H9 (cell line): Measurements from ENCODE around the gene HLA-DOB. TPM values are rescaled to one million over a fixed set of nuclear protein-coding genes. Genes with fewer than 3 reads are reported as not detected.

Source experiments
- DNase-seq: peaks from one replicate; pipeline ENCODE4 v3.0.0-alpha.2; 2017
- H2AFZ ChIP-seq: one replicate; pipeline ENCODE4 v1.6.1; 2013; ENCODE audit warnings: mild to moderate bottlenecking, low read length, control low read depth, moderate library complexity
- H2AK5ac ChIP-seq: 2 replicates; pipeline ENCODE4 v1.6.1; 2013; ENCODE audit warnings: low read length, control low read depth, mixed read lengths; ENCODE audit not compliant: insufficient read length
- H2BK120ac ChIP-seq: one replicate; pipeline ENCODE4 v1.6.1; 2013; ENCODE audit warnings: low read depth, mild to moderate bottlenecking, low read length, control low read depth, inconsistent platforms; ENCODE audit not compliant: poor library complexity, severe bottlenecking
- H2BK12ac ChIP-seq: 2 replicates; pipeline ENCODE4 v1.6.1; 2013; ENCODE audit warnings: low read length, control low read depth, mixed read lengths, low read depth; ENCODE audit not compliant: insufficient read length
- H2BK15ac ChIP-seq: 2 replicates; pipeline ENCODE4 v1.6.1; 2013; ENCODE audit warnings: low read depth, low read length, control low read depth
- H2BK20ac ChIP-seq: one replicate; pipeline ENCODE4 v1.6.1; 2013; ENCODE audit warnings: low read depth, mild to moderate bottlenecking, low read length, control low read depth, inconsistent platforms; ENCODE audit not compliant: poor library complexity, severe bottlenecking
- H2BK5ac ChIP-seq: 2 replicates; pipeline ENCODE4 v1.6.1; 2013; ENCODE audit warnings: low read length, control low read depth, mixed read lengths; ENCODE audit not compliant: insufficient read length
- H3K14ac ChIP-seq: 2 replicates; pipeline ENCODE4 v1.6.1; 2013; ENCODE audit warnings: low read length, control low read depth; ENCODE audit not compliant: insufficient read depth
- H3K18ac ChIP-seq: 2 replicates; pipeline ENCODE4 v1.6.1; 2013; ENCODE audit warnings: low read depth, mild to moderate bottlenecking, mixed read lengths, low read length, control low read depth; ENCODE audit not compliant: insufficient read length
- H3K23ac ChIP-seq: 2 replicates; pipeline ENCODE4 v1.6.1; 2013; ENCODE audit warnings: low read length, control low read depth, mixed read lengths, low read depth; ENCODE audit not compliant: insufficient read length
- H3K23me2 ChIP-seq: 2 replicates; pipeline ENCODE4 v1.6.1; 2013; ENCODE audit warnings: low read depth, mild to moderate bottlenecking, mixed read lengths, low read length, control low read depth; ENCODE audit not compliant: insufficient read length, poor library complexity, severe bottlenecking
- H3K27ac ChIP-seq: 2 replicates; pipeline ENCODE4 v1.5.1; 2013; ENCODE audit warnings: low read length, control low read depth, mixed read lengths, low read depth; ENCODE audit not compliant: insufficient read length
- H3K27me3 ChIP-seq: 2 replicates; pipeline ENCODE4 v1.6.1; 2013; ENCODE audit warnings: low read length, control low read depth, inconsistent platforms; ENCODE audit not compliant: insufficient read depth
- H3K4ac ChIP-seq: 2 replicates; pipeline ENCODE4 v1.6.1; 2013; ENCODE audit warnings: low read depth, mild to moderate bottlenecking, control low read depth, inconsistent platforms, low read length, moderate library complexity
- H3K4me1 ChIP-seq: 2 replicates; pipeline ENCODE4 v1.6.1; 2013; ENCODE audit warnings: low read length, control low read depth, inconsistent platforms; ENCODE audit not compliant: insufficient read depth
- H3K4me2 ChIP-seq: 2 replicates; pipeline ENCODE4 v1.6.1; 2013; ENCODE audit warnings: low read length, control low read depth, mixed read lengths; ENCODE audit not compliant: insufficient read length, insufficient read depth
- H3K56ac ChIP-seq: 2 replicates; pipeline ENCODE4 v1.6.1; 2013; ENCODE audit warnings: low read depth, mild to moderate bottlenecking, mixed read lengths, low read length, control low read depth; ENCODE audit not compliant: insufficient read length
- H3K79me1 ChIP-seq: 2 replicates; pipeline ENCODE4 v1.6.1; 2013; ENCODE audit warnings: low read depth, mild to moderate bottlenecking, moderate library complexity, low read length, control low read depth, inconsistent platforms; ENCODE audit not compliant: insufficient read depth, poor library complexity, severe bottlenecking
- H3K79me2 ChIP-seq: 2 replicates; pipeline ENCODE4 v1.6.1; 2013; ENCODE audit warnings: low read length, control low read depth, inconsistent platforms; ENCODE audit not compliant: insufficient read depth
- H3K9ac ChIP-seq: 2 replicates; pipeline ENCODE4 v1.6.1; 2013; ENCODE audit warnings: low read length, control low read depth, mixed read lengths; ENCODE audit not compliant: insufficient read length; ENCODE audit errors: extremely low read depth
- H3K9me3 ChIP-seq: one replicate; pipeline ENCODE4 v1.6.1; 2013; ENCODE audit warnings: low read depth, low read length, inconsistent platforms; ENCODE audit not compliant: control insufficient read depth
- H3T11ph ChIP-seq: one replicate; pipeline ENCODE4 v1.6.1; 2013; ENCODE audit warnings: mild to moderate bottlenecking, low read length, control low read depth, inconsistent platforms
- H4K20me1 ChIP-seq: one replicate; pipeline ENCODE4 v1.6.1; 2013; ENCODE audit not compliant: control insufficient read depth, insufficient read length, insufficient read depth
- H4K5ac ChIP-seq: 2 replicates; pipeline ENCODE4 v1.6.1; 2013; ENCODE audit warnings: low read depth, mild to moderate bottlenecking, mixed read lengths, low read length, control low read depth; ENCODE audit not compliant: insufficient read length
- H4K8ac ChIP-seq: replicated peaks from 2 replicates; pipeline ENCODE4 v1.6.1; 2013; ENCODE audit warnings: low read length, control low read depth, mixed read lengths, low read depth; ENCODE audit not compliant: insufficient read length
- H4K91ac ChIP-seq: 2 replicates; pipeline ENCODE4 v1.6.1; 2013; ENCODE audit warnings: low read depth, mild to moderate bottlenecking, moderate library complexity, mixed read lengths, low read length, control low read depth; ENCODE audit not compliant: insufficient read length
- H3K27ac Mint-ChIP-seq, 3 experiments: 2 replicates in 2 of 3; 3 replicates in 1 of 3; pipeline ENCODE4 v1.8.0; 2020 to 2021; ENCODE audit warnings: mixed read lengths in 3 of 3, mild to moderate bottlenecking in 1 of 3, moderate library complexity in 1 of 3
- H3K27me3 Mint-ChIP-seq: 2 replicates; pipeline ENCODE4 v1.8.0; 2021; ENCODE audit warnings: low read depth, mild to moderate bottlenecking, moderate library complexity, mixed read lengths
- H3K36me3 Mint-ChIP-seq, 3 experiments: 2 replicates in 2 of 3; 3 replicates in 1 of 3; pipeline ENCODE4 v1.8.0; 2020 to 2021; ENCODE audit warnings: low read depth in 3 of 3, mixed read lengths in 3 of 3; ENCODE audit not compliant: insufficient read depth in 1 of 3
- H3K4me1 Mint-ChIP-seq, 2 experiments: 2 replicates each; pipeline ENCODE4 v1.8.0; 2020; ENCODE audit warnings: mixed read lengths in 2 of 2
- H3K4me3 Mint-ChIP-seq, 2 experiments: 2 replicates in 1 of 2; 3 replicates in 1 of 2; pipeline ENCODE4 v1.8.0; 2020 to 2021; ENCODE audit warnings: mild to moderate bottlenecking in 2 of 2, mixed read lengths in 2 of 2, moderate library complexity in 1 of 2
- H3K9me3 Mint-ChIP-seq, 2 experiments: 2 replicates in 1 of 2; 3 replicates in 1 of 2; pipeline ENCODE4 v1.8.0; 2020; ENCODE audit warnings: mild to moderate bottlenecking in 2 of 2, mixed read lengths in 2 of 2, moderate library complexity in 1 of 2
- WGBS: extraction: QIAGEN DNeasy Blood & Tissue Kit; methylation state at CpG from one replicate; pipeline ENCODE4 v1.1.7; 2013; ENCODE audit warnings: missing lambda C conversion rate, low lambda C conversion rate, mixed read lengths; ENCODE audit not compliant: insufficient read length; ENCODE audit errors: extremely low coverage; 5-methylcytosine and 5-hydroxymethylcytosine counted together
- long read RNA-seq: library from polyadenylated mRNA; unstranded; transcript quantifications from one replicate; pipeline ENCODE4 v2.0.0, GENCODE V29; 2020
- total RNA-seq: library from RNA; stranded (reverse); gene quantifications from 2 replicates; pipeline ENCODE4 v1.2.1, GENCODE V29; 2021
- TF ChIP-seq, protein P1 (sequence below): fragments of 200-600 bp; sonication (generic); conservative IDR thresholded peaks from 3 replicates; pipeline ENCODE4 v1.8.0; 2021; ENCODE audit warnings: antibody characterized with exemption, mild to moderate bottlenecking

Gene HLA-DOB
- 0.20 TPM in 1 of 2 replicates, not detected in the other for total RNA-seq
- long read RNA-seq, partial matches to known transcripts, result 1 of 1 reads
- long read RNA-seq, other reads (novel, unspliced or antisense), result 0 of 1 reads

DNA sequence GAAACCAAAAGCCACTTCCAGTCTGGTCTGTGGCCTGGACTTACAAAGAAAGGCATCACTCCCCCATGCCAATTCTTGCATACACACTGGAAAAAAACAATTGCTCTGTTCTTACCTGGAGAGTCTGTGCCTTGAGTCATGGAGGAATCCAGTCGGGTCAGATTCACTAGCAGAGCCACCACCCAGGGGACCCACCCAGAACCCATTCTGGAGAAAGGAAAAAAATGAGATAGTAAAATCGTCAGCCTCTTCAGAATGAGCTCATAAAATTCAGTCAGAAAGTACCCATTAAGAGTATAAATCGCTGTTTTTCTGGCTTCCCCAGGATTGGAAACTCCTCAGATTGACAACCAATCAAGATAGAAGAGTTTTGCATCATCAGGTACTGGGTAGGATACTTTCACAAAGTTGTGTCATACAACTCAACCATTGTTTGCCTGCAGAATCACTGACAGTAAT lies at the start of gene HLA-DOB:
Gene HLA-DOB (minus strand): TSS at position 257 of the 459 bp plus-strand sequence. CDS start 51 bp downstream, at position 206.
- Histone ChIP-seq H2BK5ac (no peak within 1 kb of the TSS), H2AK5ac (no peak within 1 kb of the TSS), H4K20me1 (no peaks in the 10 kb centered on the region), H4K5ac (no peak within 1 kb of the TSS), H2BK20ac (no peak within 1 kb of the TSS), H2BK12ac (no peak within 1 kb of the TSS), H2BK120ac (no peak within 1 kb of the TSS), H3K56ac (no peak within 1 kb of the TSS), H3K27ac (no peak within 1 kb of the TSS), H3K4me1 (no peaks in the 10 kb centered on the region), H3T11ph (no peak within 1 kb of the TSS), H2AFZ (peak within 1 kb of the TSS; percentile 77), H3K9ac (no peak within 1 kb of the TSS), H3K27me3 (no peaks in the 10 kb centered on the region), H3K9me3 (no peaks in the 10 kb centered on the region), H4K91ac (no peak within 1 kb of the TSS), H3K79me1 (no peaks in the 10 kb centered on the region), H3K14ac (no peak within 1 kb of the TSS), H3K79me2 (no peaks in the 10 kb centered on the region), H3K4me2 (no peak within 1 kb of the TSS), H3K4ac (no peak within 1 kb of the TSS), H4K8ac (no peak within 1 kb of the TSS), H3K23ac (no peak within 1 kb of the TSS), H3K23me2 (no peaks in the 10 kb centered on the region), H2BK15ac (no peak within 1 kb of the TSS), H3K18ac (no peak within 1 kb of the TSS)
- Mint-ChIP-seq H3K4me1 (peaks cover 0 to 9% of the 10 kb centered on the region in 2 experiments; a peak in 2 of 4 replicates), H3K9me3 (no peaks in the 10 kb centered on the region), H3K27ac (peak within 1 kb of the TSS in 1 of 3 experiments; percentile 73; a peak in 1 of 7 replicates), H3K4me3 (peak within 1 kb of the TSS in 1 of 2 experiments; percentile 10; a peak in 1 of 5 replicates), H3K36me3 (no peaks in the 10 kb centered on the region), H3K27me3 (peaks cover 23% of the 10 kb centered on the region)
- WGBS, result no CpG with 5 or more reads among the region's 3 CpGs
- TF ChIP-seq, protein P1, sequence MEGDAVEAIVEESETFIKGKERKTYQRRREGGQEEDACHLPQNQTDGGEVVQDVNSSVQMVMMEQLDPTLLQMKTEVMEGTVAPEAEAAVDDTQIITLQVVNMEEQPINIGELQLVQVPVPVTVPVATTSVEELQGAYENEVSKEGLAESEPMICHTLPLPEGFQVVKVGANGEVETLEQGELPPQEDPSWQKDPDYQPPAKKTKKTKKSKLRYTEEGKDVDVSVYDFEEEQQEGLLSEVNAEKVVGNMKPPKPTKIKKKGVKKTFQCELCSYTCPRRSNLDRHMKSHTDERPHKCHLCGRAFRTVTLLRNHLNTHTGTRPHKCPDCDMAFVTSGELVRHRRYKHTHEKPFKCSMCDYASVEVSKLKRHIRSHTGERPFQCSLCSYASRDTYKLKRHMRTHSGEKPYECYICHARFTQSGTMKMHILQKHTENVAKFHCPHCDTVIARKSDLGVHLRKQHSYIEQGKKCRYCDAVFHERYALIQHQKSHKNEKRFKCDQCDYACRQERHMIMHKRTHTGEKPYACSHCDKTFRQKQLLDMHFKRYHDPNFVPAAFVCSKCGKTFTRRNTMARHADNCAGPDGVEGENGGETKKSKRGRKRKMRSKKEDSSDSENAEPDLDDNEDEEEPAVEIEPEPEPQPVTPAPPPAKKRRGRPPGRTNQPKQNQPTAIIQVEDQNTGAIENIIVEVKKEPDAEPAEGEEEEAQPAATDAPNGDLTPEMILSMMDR, result no peak
- DNase-seq, result no peak
